ENCODE measurements around the gene CAD. TPM values are rescaled to one million over a fixed set of nuclear protein-coding genes. Genes with fewer than 3 reads are reported as not detected.

CAD gene
- total RNA-seq, 1 donor from 2014 or later, result 25.0 TPM

DNA sequence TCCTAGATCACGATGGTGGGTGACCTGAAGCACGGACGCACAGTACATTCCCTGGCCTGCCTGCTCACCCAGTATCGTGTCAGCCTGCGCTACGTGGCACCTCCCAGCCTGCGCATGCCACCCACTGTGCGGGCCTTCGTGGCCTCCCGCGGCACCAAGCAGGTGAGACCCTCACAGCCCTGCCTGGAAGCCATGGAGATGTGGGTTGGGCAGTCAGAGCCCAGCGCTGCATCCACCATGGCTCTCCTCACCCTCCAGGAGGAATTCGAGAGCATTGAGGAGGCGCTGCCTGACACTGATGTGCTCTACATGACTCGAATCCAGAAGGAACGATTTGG is 25.4 kb downstream of the CAD start:
- Histone ChIP-seq H3K9me3 (no peaks in the 10 kb centered on the region), H3K36me3 (peaks cover 0 to 57% of the 10 kb centered on the region in 2 donors), H3K27ac (no peak overlapping the region), H3K27me3 (no peaks in the 10 kb centered on the region), H3K4me1 (no peaks in the 10 kb centered on the region), H3K4me3 (no peak overlapping the region)
- TF ChIP-seq, protein P1, sequence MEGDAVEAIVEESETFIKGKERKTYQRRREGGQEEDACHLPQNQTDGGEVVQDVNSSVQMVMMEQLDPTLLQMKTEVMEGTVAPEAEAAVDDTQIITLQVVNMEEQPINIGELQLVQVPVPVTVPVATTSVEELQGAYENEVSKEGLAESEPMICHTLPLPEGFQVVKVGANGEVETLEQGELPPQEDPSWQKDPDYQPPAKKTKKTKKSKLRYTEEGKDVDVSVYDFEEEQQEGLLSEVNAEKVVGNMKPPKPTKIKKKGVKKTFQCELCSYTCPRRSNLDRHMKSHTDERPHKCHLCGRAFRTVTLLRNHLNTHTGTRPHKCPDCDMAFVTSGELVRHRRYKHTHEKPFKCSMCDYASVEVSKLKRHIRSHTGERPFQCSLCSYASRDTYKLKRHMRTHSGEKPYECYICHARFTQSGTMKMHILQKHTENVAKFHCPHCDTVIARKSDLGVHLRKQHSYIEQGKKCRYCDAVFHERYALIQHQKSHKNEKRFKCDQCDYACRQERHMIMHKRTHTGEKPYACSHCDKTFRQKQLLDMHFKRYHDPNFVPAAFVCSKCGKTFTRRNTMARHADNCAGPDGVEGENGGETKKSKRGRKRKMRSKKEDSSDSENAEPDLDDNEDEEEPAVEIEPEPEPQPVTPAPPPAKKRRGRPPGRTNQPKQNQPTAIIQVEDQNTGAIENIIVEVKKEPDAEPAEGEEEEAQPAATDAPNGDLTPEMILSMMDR (IDR thresholded peaks at IDR 0.05), result no peak
- TF ChIP-seq POLR2A (IDR thresholded peaks at IDR 0.05) (no peak), POLR2AphosphoS5 (IDR thresholded peaks at IDR 0.05; ENCODE audit: insufficient read depth in 1 of 2, low read depth in 1 of 2) (no peak)
- intact Hi-C loops (cut with DNase I), result no loop called here
- no peak for DNase-seq (ENCODE audit: extremely low spot score in 2 of 2)

DNA sequence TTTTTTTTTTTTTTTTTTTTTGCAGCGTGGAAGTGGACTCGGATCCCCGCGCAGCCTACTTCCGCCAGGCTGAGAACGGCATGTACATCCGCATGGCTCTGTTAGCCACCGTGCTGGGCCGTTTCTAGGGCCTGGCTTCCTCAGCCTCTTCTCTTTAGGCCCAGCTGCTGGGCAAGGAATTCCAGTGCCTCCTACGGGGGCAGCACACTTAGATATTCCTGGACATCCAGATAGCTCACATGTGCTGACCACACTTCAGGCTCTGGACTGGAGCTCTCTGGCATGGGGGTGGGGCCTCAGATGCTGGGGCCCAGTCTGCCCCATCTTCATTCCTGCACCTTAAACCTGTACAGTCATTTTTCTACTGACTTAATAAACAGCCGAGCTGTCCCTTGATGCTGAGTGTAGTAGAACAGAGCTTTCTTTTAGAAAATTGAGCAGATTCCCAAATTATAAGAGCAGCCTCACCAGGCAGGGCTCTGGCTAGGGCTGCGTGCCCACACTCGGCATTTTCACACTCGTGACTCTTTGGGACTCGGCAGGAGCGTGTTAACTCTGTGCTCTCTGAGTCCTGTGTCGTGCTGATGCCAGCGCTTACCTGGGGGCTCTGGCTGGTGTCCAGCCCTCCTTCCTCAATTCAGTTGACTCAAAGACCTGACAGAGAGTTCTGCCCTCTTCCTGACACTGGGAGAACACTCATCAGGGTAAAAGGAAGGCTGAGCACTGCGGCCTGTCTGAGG is 26.4 kb downstream of the CAD start:
- intact Hi-C loops (cut with DNase I), result no loop called here
- DNase-seq (ENCODE audit: extremely low spot score in 2 of 2), result no peak
- H3K27me3 ChIP-seq, result no peaks in the 10 kb centered on the region
- TF ChIP-seq POLR2A (IDR thresholded peaks at IDR 0.05), result no peak
- TF ChIP-seq, protein P1 (IDR thresholded peaks at IDR 0.05), result no peak
- TF ChIP-seq POLR2AphosphoS5 (IDR thresholded peaks at IDR 0.05; ENCODE audit: insufficient read depth in 1 of 2, low read depth in 1 of 2), result no peak
- no peaks in the 10 kb centered on the region for H3K4me1 ChIP-seq
- no peak overlapping the region for H3K27ac ChIP-seq
- no peak overlapping the region for H3K4me3 ChIP-seq
- H3K36me3 ChIP-seq, result peaks cover 0 to 47% of the 10 kb centered on the region in 2 donors
- no peaks in the 10 kb centered on the region for H3K9me3 ChIP-seq

DNA sequence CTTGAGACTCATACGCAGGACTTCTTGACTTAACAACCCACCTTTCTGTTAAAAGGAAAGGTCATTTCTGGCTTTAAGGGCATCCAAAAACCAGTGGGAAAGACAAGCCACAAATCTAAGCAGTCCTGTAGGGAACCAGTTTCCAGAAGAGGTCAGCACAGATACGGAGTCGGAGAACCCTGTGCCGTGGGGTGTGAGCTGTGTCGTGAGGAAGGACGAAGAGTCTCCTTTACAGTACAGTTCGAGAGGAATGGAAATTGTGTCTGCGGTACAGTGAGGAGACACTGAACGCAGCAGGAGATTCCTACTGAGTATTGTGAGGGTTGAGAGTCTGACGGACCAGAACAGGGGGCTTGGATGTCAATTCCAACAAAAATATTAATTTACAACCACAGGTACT is 27.9 kb downstream of the CAD start:
- Histone ChIP-seq H3K27ac (no peak overlapping the region), H3K4me1 (no peaks in the 10 kb centered on the region), H3K9me3 (no peaks in the 10 kb centered on the region), H3K36me3 (peaks cover 0 to 32% of the 10 kb centered on the region in 2 donors), H3K27me3 (no peaks in the 10 kb centered on the region), H3K4me3 (no peak overlapping the region)
- no peak for DNase-seq (ENCODE audit: extremely low spot score in 2 of 2)
- intact Hi-C loops (cut with DNase I), result no loop called here
- TF ChIP-seq POLR2AphosphoS5 (IDR thresholded peaks at IDR 0.05; ENCODE audit: insufficient read depth in 1 of 2, low read depth in 1 of 2) (no peak), POLR2A (IDR thresholded peaks at IDR 0.05) (no peak)
- TF ChIP-seq, protein P1 (IDR thresholded peaks at IDR 0.05), result no peak

DNA sequence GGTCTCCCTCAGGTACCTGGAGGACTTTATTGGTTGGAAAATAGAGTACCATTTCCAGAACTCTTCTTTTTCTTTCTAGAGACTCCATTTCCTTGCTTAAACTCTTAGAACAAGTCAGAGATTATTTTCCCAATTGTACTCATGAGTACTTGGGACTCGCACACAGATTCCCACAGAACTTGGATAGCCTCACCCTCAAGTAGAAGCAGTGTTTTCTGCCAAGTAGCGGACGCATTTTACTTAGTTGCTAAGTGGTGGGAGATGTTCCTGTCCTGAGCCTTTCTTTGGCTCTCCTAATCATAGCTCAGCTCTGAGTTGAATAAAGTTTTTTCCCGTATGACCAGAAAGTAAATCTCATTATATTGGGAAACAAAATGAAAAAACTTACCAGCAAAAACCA is 28.5 kb downstream of the CAD start:
- TF ChIP-seq POLR2A (IDR thresholded peaks at IDR 0.05) (no peak), POLR2AphosphoS5 (IDR thresholded peaks at IDR 0.05; ENCODE audit: insufficient read depth in 1 of 2, low read depth in 1 of 2) (no peak)
- TF ChIP-seq, protein P1 (IDR thresholded peaks at IDR 0.05), result no peak
- Histone ChIP-seq H3K27me3 (no peaks in the 10 kb centered on the region), H3K4me3 (no peak overlapping the region), H3K36me3 (peaks cover 0 to 31% of the 10 kb centered on the region in 2 donors), H3K9me3 (no peaks in the 10 kb centered on the region), H3K4me1 (no peaks in the 10 kb centered on the region), H3K27ac (no peak overlapping the region)
- no peak for DNase-seq (ENCODE audit: extremely low spot score in 2 of 2)
- intact Hi-C loops (cut with DNase I), result no loop called here

DNA sequence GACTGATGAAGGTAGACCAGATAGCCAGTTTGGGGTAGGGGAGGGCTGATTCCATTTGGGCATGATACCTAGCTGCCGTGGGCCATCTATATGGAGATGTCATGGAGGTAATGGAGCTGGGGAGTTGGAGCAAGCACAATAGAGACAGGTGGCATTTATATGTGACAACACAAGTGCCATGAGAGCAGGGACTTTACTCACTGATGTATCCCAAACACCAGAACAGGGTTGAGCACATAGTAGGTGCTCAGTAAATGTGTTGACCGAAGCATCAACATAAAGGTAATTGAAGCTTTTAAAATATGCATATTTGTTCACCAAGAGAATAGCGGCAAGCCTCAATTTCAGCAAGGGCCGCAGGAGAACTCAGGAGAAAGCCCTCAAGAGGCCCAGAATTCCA is 30.7 kb downstream of the CAD start:
- no peak overlapping the region for H3K27ac ChIP-seq
- H3K9me3 ChIP-seq, result no peaks in the 10 kb centered on the region
- H3K4me3 ChIP-seq, result no peak overlapping the region
- intact Hi-C loops (cut with DNase I), result no loop called here
- DNase-seq (ENCODE audit: extremely low spot score in 2 of 2), result no peak
- H3K27me3 ChIP-seq, result no peaks in the 10 kb centered on the region
- TF ChIP-seq, protein P1 (IDR thresholded peaks at IDR 0.05), result no peak
- no peak for TF ChIP-seq POLR2A (IDR thresholded peaks at IDR 0.05)
- no peak for TF ChIP-seq POLR2AphosphoS5 (IDR thresholded peaks at IDR 0.05; ENCODE audit: insufficient read depth in 1 of 2, low read depth in 1 of 2)
- H3K4me1 ChIP-seq, result no peaks in the 10 kb centered on the region
- H3K36me3 ChIP-seq, result peaks cover 0 to 15% of the 10 kb centered on the region in 2 donors
